Measurements from ENCODE around the gene NIT1.
A peak's percentile ranks its signal among the peaks of the same experiment; 100 is the strongest.
"Not testable (repeated sequence)": the region's sequence is repeated elsewhere in the genome, so short reads cannot be mapped to it uniquely, and the experiment has no call there.

Gene NIT1

DNA sequence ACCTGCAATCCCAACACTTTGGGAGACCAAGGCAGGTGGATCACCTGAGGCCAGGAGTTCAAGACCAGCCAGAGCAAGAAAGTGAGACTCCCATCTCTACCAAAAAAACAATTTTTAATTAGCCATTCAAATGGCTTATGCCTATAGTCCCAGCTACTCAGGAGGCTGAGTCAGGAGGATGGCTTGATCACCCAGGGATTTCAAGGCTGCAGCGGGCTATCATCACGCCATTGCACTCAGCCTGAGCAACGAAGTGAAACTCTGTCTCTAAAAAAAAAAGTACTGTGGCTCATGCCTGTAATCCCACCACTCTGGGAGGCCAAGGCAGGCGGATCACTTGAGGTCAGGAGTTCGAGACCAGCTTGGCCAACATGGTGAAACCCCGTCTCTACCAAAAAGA lies 1.9 kb upstream of the NIT1 start:
- DNase-seq: not testable (repeated sequence)

DNA sequence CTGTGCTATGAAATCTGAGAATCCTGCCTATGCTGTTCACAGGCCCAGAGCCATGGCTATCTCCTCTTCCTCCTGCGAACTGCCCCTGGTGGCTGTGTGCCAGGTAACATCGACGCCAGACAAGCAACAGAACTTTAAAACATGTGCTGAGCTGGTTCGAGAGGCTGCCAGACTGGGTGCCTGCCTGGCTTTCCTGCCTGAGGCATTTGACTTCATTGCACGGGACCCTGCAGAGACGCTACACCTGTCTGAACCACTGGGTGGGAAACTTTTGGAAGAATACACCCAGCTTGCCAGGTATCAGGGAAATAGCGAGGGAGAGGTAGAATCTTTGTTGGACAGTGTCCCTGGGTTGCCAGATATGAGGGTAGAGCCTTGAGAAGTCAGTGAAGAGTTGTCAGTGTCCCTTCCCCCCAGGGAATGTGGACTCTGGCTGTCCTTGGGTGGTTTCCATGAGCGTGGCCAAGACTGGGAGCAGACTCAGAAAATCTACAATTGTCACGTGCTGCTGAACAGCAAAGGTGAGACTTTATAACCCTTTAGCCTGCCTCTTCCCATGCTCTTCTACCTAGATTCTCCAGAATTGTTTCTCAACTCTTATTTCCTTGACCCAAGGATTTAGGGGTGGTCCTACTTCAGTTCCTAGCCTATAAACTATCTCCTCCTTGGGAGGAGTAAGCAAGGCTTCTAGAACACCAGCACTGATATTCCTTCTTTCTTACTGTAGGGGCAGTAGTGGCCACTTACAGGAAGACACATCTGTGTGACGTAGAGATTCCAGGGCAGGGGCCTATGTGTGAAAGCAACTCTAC lies 1.4 kb downstream of the NIT1 start:
- DNase-seq: no peak

DNA sequence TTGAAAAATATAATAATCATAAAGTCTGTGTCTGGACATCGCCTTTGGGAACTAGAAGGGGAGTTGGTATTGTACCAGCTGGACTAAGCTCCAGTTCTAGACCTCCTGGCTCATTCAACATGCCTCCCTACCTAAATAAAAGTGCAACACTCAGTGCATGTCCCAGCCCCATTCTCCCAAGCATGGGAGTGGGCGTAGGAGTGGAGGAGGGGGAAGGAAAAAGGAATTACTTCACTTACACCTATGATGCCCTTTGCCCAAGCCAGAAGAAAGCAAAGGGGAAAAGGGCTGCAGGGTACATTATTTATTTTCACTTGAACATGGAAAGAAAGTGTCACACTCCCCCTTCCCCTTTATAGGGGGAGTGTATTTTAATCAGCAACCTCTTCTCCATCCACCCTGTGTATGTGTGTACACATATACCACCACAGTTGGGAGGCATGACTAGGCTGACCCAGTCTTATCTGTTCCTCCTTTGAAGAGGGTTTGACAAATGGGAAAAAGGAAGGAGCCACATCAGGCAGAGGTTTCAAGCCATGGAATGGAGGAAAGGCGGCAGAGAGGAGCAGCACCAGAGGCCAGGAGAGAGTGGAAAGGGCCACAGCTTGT lies 3.2 kb downstream of the NIT1 start:
- DNase-seq: no peak

DNA sequence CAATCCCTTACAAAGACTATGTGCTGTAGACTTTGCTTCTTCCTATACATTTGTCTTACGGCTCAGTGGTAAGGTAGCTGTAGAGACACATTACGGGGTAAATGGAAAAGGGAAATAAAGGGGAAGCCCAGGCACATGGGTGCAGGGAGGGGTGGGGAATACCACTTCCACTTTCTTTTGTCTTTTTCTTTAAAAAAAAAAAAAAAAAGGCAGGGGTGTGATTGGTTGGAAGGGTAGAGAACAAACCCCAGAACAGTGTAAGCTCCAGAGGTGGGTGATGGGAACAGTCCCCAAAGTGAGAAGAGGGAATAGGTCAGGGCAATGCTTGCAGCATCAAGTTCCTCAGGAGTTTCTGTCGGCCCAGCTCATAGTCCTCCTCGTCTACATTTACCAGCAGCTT lies 3.9 kb downstream of the NIT1 start:
- no peak for DNase-seq

DNA sequence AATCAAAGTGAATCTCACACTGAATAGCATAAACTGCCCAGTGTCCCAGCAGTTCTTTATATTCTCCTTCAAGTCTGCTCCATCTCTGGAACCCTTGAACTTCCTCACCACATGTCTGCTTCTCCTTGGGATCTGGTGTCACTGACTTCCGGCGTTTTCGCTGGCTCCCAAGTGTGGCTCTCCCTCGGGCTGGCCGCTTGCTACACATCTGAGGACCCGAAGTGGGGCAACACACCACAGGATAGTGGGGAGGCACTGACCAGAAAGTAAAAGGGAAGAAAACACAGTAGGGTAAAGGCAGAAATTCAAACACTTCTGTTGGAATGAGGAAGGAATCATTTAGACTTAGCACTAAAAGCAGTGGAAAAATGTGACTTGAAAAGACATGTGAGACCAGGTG lies 5.1 kb downstream of the NIT1 start:
- no peak for DNase-seq

DNA sequence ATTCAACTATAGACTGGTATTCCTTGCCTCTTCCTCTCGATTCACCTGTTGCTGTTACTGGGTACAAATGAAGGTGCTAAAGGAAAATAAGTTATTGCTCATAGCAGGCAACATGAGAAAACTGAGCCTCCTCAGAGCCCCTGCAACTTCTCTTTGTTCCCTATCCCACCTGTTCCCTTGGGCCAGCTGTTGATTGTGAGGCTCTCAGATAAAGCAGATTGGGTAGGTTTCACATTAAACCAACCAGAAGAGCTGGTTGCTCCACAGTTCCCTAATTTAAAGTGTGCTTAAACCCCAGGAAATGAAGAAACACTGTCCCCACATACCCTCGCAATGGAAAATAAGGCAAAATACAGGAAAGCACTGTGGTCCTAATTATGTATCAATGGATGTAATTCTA lies 9.7 kb downstream of the NIT1 start:
- no peak for DNase-seq

DNA sequence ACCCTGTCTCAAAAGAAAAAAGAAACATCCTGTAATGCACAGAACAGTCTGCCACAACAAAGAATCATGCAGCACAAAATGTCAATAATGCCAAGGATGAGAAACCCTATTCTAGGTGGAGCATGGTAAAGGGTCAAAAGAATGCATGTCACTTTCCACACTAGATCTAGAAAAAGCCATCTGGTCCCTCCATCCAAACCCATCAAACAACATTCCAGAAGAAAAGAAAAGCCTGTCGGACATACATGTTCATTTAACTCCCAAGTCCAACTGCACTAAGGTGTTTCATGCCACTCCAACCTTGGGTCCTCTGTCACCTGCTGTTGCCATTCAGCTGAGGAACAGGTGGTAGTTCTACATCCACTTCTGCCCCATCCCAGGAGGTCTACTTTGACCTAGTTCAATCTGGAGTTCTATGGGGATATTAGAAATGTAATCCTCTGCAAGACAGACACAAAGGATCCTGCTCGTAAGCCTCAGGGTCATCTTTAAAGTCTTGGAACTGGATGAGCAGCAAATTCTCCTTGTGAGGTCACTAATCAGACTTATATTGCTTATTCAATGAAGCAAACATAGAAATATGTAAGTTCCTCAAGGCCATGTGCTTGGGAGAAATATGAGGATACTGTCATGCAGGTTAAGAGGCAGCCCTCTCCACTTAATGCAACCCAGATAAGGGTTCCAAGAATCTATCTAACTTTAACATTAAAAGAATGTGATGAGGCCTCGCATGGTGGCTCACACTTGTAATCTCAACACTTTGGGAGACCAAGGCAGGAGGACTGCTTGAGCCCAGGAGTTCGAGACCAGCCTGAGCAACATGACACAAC lies 10.9 kb downstream of the NIT1 start:
- DNase-seq: no peak

DNA sequence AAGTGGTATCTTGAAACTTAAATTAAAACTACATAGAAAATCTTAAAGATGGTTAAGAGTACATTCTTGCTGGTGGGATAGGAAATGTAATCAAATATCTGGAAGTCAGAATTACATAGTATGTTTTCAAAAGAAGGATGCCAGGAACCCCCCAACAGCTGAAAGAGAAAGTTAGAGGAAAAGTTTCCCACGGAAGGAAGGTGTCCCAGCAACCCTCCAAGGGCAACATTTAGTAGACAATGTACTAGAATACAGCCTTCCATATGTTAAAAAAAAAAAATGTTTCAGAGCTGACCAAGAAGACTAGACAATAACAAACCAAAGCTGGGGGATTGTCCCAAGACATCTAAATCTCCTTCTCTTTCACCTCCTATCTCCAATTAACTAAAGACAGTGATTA lies 12.4 kb downstream of the NIT1 start:
- no peak for DNase-seq

DNA sequence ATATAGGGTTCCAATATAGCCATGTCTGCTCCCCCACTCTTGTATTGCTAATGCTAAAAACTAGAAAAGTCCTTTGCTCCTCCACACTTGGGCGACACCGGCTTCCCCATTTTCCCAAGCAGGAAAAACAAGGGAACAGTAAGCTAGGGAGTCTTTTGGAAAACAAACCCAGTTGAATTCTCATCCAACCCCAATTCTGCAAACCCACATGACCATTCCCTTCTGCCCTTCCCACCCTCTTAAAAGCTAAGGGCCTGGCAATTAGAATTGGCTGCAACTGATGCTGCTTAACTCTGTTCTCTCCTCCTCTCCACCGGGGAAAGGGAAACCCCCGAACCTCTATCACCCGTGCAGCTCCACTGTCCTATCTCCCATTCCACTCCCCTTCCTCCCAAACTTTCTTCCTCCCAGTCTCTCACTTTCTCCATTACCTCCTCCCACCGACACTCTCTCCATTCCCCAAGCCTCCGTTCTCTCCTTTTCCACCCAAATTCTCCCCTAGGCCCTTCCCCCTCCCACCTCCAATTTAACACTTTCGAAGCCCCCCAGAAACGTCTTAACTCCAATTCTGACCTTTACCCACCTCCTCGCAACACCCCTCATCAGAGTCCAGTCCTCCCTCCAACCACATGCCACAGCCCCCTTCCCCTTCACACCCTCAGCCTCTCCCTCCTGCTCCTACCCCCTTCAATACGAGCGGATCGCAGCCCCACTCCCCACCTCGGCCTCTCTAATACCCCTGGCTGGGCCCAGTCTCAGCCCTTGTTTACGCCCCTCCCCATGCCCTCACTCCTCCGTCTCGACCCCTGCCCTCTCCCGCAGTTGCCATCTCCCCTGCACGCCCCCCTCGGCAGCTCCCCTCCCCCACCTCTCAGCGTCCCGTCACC lies 13.9 kb downstream of the NIT1 start:
- DNase-seq: no peak

DNA sequence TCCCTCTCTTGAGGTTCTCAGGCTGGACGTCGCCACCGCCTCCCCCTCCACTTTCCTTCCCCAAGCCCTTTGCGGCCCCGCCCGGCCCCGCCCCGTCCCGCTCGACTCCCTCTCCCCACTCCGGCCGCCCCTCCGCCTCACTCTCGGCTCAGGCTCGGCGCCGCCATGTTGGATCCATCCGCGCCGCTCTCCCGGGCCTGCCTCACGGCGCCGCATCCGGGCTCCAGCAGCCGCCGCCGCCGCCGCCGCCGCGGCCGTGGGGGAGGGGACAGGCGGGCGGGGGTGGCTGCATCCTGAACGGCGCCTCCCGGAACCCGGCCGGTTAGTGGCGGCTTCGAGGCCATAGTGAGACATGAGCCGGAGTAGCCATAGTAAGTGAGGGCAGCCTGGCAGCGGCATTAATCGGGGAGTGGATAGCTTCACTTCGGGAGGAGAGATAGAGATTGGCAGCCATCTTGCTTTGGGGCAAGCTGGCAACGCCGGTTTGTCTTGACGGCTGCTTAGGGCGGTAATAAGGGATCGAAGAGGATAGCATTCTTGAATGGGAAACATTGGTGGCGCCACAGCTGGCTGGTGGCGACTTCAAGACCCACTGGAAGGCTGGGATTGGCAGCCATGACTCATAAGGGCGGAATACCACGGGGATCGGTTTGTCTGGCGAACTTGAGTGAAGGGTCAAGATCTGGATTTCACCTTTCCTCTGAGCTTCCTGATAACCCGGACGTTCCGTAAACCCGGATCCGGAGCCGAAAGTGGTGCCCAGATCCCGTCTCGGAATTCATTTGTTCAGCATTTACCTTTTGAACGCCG lies 14.7 kb downstream of the NIT1 start, which contains the start of gene DEDD:
TSS of gene DEDD (minus strand) at position 258 of the 810 bp plus-strand sequence. CDS start 8,205 bp downstream, outside the sequence.
- peak; percentile 96 for DNase-seq

DNA sequence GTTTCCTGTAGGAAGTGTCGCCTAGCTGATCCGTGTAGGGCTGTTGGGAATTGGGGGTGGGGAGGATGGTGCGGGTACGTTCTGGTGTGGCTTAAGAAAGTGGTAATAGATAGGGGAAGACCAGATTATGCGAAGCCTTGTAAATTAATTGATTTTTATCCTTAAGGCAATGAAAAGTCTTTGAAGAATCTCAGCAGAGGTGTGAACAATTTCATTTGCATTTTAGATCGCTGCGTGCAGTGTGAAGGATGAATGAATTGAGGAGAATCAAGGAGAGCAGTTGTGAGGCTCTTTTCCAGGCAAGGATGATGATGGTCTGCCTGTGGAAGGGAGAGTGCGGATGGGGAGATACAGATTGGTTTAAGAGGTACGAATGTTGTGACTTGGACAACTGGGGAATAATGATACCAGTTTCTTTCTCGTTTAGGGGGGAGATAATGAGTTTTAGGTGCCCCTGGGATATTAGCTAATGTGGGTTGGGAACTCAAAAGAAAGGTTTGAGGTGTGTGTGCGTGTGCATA lies 15.4 kb downstream of the NIT1 start:
- DNase-seq: no peak

DNA sequence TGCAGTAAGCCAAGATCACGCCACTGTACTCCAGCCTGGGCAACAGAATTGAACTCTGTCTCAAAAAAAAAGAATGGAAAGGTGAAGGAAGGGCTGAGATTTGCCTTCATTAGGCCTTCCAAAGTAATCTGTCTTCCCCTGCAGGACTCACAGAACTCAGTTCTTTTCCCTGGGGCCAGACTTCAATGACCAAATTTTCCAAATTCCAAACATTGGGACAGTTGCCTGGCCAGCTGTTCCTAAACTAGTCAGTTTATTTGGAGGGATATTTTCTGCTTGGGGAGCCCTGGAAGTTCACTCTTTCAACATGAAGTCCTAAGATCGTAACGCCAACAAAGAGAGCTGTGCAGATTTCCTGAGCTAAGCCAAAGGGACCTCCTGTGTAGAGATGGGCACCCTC lies 20.0 kb downstream of the NIT1 start:
- no peak for DNase-seq

DNA sequence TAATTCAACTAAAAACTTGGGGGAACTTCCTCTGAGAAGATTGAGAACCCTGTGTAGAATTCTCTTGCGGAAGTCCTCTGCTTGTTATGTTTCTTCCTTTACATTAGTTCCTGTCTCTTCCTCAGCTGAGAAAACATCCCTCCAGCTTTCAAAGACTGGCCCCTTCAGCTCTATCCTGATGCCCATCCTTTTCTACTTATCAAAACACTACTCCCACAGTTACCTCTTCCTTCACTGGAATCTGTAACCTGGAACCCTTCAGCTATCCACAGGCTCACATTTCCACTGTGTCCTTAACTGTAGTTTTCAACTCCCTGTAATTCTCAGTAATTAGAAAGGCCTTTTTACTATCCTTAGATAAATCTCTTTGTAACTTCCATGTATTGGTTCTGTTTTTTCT lies 20.5 kb downstream of the NIT1 start:
- no peak for DNase-seq

DNA sequence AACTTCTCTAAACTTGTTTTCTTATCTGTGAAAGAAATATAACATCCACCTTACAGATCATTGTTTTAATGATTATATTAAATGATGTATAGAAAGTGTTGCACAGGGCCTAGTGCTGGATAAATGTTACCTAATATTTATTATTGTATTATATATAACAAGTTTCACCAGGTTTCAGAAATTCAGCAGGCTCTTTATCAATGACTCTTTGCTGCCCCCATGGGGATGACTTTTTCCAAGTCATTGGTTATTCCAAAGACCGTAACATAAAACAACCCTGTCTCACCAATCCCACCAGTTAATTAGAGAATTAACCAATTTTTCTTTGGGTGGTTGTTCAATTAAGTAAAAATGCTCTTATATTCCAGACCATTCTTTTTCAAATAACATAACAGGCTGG lies 21.9 kb downstream of the NIT1 start:
- DNase-seq: no peak

DNA sequence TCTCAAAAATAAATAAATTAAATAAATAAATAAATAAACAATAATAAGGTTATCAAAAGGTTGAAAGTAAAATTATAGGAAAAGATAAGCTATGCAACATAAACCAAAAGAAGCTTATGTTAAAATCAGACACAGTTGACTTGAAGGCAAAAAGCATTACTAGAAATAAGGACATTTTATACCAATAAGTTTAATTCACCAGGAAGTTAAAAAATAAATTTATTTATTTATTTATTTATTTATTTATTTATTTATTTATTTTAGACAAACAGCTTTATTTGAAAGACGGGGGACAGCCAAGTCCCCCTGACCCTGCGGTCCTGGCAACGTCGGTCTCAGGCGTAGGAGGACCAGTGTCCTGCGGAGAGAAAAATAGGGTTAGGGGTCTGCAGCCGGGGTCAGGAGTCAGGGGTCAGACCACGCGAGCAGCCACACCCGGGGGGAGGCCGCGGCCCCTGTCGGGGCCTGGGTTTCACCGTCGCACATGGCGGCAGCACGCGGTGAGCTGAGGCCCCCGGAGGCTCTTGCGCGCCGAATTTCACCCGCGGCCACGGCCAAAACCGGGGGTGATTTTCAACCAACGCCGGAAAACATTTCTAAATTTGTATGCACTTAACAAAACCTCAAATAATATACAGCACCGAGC lies 23.0 kb downstream of the NIT1 start:
- no peak for DNase-seq

DNA sequence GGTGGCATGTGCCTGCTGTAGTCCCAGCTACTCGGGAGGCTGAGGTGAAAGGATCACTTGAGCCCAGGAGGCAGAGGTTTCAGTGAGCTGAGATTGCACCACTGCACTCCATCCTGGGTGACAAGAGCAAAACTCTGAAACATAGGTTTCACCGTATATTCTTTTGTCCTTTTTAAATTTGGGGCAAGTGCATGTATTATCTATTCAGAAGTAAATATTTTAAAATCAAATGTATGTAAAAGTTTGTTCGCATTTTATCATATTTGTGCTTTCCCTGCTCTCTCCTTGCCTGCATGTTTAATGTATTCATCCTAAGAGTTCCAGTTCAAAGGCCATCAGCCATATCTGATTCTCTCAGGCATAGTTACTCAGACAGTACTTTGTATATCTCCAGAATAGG lies 27.9 kb downstream of the NIT1 start:
- no peak for DNase-seq

DNA sequence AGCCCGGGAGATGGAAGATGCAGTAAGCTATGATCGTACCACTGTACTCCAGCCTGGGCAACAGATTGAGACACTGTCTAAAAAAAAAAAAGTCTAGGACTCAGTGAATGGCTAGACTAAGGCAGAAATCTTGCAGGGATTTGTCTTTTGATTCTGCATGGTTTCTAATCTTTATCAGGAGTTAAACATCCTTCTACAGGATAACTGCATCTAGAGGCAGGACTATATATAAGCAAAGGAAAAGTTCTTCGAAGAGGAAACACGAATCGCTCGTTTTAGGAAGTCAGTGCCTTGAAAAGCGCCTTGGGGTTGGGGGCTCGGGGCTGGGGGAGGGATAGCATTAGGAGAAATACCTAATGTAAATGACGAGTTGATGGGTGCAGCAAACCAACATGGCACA lies 35.3 kb downstream of the NIT1 start:
- no peak for DNase-seq

DNA sequence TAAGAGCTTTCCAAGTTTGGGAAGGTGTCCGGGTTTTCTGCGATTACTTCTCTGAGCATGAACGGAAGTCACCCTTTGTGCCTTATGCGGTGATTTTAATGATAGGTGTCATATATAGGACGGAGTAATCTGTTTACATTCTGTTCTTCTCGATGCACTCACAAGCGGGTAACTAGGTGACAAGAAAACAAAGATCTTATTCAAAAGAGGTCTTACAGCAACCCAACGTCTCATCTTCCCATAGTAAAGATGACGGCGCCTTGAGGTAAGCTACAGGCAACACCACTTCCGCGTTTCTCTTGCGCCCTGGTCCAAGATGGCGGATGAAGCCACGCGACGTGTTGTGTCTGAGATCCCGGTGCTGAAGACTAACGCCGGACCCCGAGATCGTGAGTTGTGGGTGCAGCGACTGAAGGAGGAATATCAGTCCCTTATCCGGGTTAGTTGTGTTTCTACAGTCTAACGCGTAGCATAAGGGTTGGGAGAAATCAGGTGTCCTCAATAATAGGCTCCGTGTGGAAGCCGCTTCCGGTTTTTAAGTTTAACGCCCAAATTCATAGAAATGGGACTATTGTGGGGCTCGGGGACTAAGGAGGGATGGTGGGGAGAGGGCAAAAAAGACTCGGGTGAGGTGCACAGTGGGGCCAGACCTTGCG lies 35.9 kb downstream of the NIT1 start, which contains the start of gene UFC1:
TSS of gene UFC1 (plus strand) at position 297 of the 656 bp plus-strand sequence. CDS start at position 317, 20 bp downstream.
- peak; percentile 90 for DNase-seq

DNA sequence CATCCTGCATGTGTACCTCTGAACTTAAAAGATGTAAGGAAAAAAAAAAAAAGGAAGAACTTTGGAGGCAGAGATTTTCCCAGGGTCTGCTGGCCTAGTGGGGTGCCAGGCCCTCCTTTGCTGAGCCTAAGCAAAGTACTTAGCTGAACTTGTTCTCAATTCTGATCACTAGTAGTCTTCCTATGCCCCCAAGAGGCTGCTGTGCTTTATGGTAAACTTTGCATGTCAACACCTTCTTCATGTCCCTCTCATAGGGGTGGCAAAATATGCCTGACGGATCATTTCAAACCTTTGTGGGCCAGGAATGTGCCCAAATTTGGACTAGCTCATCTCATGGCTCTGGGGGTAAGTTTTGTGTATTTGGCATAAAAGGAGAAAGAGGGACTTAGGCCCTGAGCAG lies 40.0 kb downstream of the NIT1 start:
- no peak for DNase-seq

DNA sequence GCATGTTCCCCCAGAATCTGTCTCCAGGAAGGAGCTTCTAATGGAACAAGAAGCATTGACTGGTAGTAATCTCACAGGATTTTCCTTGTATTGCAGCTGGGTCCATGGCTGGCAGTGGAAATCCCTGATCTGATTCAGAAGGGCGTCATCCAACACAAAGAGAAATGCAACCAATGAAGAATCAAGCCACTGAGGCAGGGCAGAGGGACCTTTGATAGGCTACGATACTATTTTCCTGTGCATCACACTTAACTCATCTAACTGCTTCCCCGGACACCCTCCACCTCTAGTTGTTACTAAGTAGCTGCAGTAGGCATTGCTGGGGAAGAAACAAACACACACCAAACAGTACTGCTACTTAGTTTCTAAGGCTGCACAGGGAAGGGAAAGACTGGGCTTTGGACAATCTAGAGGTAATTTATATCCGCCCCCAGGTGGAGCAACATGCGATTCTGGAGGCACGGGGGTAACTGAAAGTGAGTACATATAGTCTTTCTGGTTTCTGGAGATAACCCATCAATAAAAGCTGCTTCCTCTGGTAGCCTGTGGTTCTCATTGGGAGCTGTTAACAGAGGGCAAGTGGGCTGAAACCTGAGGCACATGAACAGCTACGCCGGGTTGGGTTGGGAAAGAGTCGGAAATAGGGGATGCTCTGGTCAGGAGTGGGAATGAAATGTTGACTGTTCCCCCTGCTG lies 40.6 kb downstream of the NIT1 start:
- DNase-seq: no peak

Data from NCI-H2029 (cell line).